Endothelial cell of umbilical vein (primary cell): Measurements from ENCODE around the gene FCGR3B.
"Not testable (repeated sequence)": the region's sequence is repeated elsewhere in the genome, so short reads cannot be mapped to it uniquely, and the experiment has no call there.

ENCODE experiments used
- CTCF ChIP-seq, 2 donors: IDR thresholded peaks; 1 replicate in 1 of 2; 2 replicates in 1 of 2; pipeline ENCODE4 v1.5.1; 2011; ENCODE audit warnings: low read length in 2 of 2, mild to moderate bottlenecking in 2 of 2, moderate library complexity in 2 of 2, control low read depth in 1 of 2, inconsistent platforms in 1 of 2, low read depth in 1 of 2; ENCODE audit not compliant: insufficient read depth in 1 of 2; ENCODE audit errors: extremely low read depth in 1 of 2
- EZH2 ChIP-seq: IDR thresholded peaks from 2 replicates; pipeline ENCODE4 v1.6.1; 2012; ENCODE audit warnings: borderline replicate concordance, low read depth, mild to moderate bottlenecking, moderate library complexity, low read length, inconsistent platforms; ENCODE audit not compliant: severe bottlenecking
- FOS ChIP-seq: IDR thresholded peaks from 2 replicates; pipeline ENCODE4 v1.6.1; 2011; ENCODE audit warnings: mild to moderate bottlenecking, low read length, moderate library complexity, borderline replicate concordance; ENCODE audit not compliant: insufficient read depth
- JUN ChIP-seq: IDR thresholded peaks from 2 replicates; pipeline ENCODE4 v1.6.1; 2011; ENCODE audit warnings: borderline replicate concordance, low read depth; ENCODE audit not compliant: insufficient read length, insufficient read depth
- MAX ChIP-seq: IDR thresholded peaks from 2 replicates; pipeline ENCODE4 v1.6.1; 2011; ENCODE audit not compliant: insufficient read depth, insufficient read length
- POLR2A ChIP-seq: IDR thresholded peaks from 2 replicates; pipeline ENCODE4 v1.6.1; 2012; ENCODE audit warnings: low read depth, mild to moderate bottlenecking, control low read depth, low read length
- POLR2AphosphoS5 ChIP-seq: IDR thresholded peaks from 2 replicates; pipeline ENCODE4 v1.6.1; 2012; ENCODE audit warnings: low read depth, mild to moderate bottlenecking, control low read depth, low read length, moderate library complexity; ENCODE audit not compliant: insufficient read depth

GRCh38 chr1:161618517-161618916 lies 12.5 kb downstream of the FCGR3B start:
- not testable (repeated sequence) for TF ChIP-seq POLR2A; CTCF (IDR thresholded peaks at IDR 0.05; ENCODE audit: extremely low read depth in 1 of 2, insufficient read depth in 1 of 2, low read depth in 1 of 2, low read length in 2 of 2); POLR2AphosphoS5; FOS; MAX; EZH2; JUN
